ENCODE measurements around the gene VCAN. TPM values are rescaled to one million over a fixed set of nuclear protein-coding genes. Genes with fewer than 3 reads are reported as not detected.

VCAN gene
- total RNA-seq, 4 donors from 2014 or later: 9.4 to 49.2 (median 10.9) TPM

DNA sequence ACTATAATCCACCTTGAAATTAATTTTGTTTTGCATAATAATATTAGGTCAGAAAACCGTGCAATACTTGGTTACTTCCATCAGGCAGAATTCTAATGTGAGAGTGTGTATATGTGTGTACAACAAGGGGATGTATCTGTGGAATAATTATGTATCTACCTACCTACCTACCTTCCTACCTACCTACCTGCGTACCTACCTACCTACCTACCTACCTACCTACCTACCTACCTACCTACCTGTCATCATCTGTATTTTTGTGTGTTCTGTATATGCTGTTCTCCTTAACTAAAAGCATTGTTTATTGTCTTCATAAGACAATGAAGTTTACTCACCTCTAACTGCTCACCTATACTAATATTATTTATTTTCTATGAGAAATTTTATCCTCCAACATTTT, 52.8 kb downstream of the VCAN start:
- no peaks in the 10 kb centered on the region for H3K27me3 ChIP-seq
- TF ChIP-seq, protein P1, sequence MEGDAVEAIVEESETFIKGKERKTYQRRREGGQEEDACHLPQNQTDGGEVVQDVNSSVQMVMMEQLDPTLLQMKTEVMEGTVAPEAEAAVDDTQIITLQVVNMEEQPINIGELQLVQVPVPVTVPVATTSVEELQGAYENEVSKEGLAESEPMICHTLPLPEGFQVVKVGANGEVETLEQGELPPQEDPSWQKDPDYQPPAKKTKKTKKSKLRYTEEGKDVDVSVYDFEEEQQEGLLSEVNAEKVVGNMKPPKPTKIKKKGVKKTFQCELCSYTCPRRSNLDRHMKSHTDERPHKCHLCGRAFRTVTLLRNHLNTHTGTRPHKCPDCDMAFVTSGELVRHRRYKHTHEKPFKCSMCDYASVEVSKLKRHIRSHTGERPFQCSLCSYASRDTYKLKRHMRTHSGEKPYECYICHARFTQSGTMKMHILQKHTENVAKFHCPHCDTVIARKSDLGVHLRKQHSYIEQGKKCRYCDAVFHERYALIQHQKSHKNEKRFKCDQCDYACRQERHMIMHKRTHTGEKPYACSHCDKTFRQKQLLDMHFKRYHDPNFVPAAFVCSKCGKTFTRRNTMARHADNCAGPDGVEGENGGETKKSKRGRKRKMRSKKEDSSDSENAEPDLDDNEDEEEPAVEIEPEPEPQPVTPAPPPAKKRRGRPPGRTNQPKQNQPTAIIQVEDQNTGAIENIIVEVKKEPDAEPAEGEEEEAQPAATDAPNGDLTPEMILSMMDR (IDR thresholded peaks at IDR 0.05): no peak
- H3K4me3 ChIP-seq: no peak overlapping the region
- in situ Hi-C loops (cut with MboI; ENCODE audit: low pct_ligation_motif_present in 1 of 4, low pct_unique_long_range_greater_than_20kb in 1 of 4, low sequenced_read_pairs in 3 of 4) (no loop called here), intact Hi-C loops (cut with DNase I; ENCODE audit: low total_unique reads) (no loop called here)
- WGBS, 2 donors (ENCODE audit: low coverage in 1 of 2): 83 to 84% methylated on average over 1 to 2 of the region's 2 CpGs
- H3K36me3 ChIP-seq: no peaks in the 10 kb centered on the region
- no peaks in the 10 kb centered on the region for H3K9me3 ChIP-seq
- DNase-seq: no peak
- H3K27ac ChIP-seq: no peak overlapping the region
- no peaks in the 10 kb centered on the region for H3K4me1 ChIP-seq

DNA sequence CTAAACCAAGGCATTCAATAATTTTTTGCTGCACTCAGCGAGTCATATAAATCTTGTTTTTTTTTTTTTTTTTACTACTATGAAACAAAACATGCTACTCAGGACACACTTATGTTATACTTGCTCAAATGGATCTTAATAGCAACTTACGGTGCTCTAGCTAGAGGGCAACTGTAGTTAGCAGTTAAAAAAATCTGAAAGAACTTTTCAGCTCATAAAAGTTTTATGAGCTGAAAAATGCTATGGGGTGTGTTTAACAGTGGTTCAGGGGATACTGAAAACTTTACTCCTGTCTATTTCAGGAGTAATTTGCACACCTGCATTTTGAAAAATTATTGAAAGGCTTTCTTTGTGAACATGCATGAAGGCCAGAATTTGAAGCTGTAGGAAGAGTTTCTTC, 53.4 kb downstream of the VCAN start:
- DNase-seq: no peak
- intact Hi-C loops (cut with DNase I; ENCODE audit: low total_unique reads): no loop called here
- Histone ChIP-seq H3K27ac (no peak overlapping the region), H3K4me1 (no peaks in the 10 kb centered on the region), H3K36me3 (no peaks in the 10 kb centered on the region), H3K4me3 (no peak overlapping the region), H3K27me3 (no peaks in the 10 kb centered on the region), H3K9me3 (no peaks in the 10 kb centered on the region)
- in situ Hi-C loops (cut with MboI; ENCODE audit: low pct_ligation_motif_present in 1 of 4, low pct_unique_long_range_greater_than_20kb in 1 of 4, low sequenced_read_pairs in 3 of 4): no loop called here
- 25 to 50% methylated on average over 2 of the region's 2 CpGs for WGBS, 2 donors (ENCODE audit: low coverage in 1 of 2)
- TF ChIP-seq POLR2AphosphoS5 (IDR thresholded peaks at IDR 0.05): no peak
- TF ChIP-seq POLR2A (IDR thresholded peaks at IDR 0.05): no peak
- TF ChIP-seq, protein P1 (IDR thresholded peaks at IDR 0.05): no peak
- no peak for TF ChIP-seq EP300 (IDR thresholded peaks at IDR 0.05; ENCODE audit: low read depth)

DNA sequence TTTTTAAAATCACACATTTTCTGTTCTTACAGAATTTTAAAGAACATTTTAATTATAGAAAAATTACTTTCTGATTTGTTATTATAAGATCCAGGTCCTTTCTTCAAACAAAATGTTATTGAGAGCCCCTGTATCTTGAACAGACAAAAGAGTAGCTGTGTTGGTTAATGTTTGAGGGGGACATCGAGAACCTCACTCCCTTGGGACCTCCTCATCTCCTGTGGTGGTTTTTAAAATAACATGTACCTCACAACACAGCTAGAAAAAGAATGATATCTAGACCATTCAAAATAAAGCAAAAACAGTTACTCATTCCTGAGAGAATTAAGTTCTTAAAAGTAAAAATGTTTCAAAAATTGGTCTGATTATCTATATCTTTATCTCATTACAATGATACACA, 54.7 kb downstream of the VCAN start:
- DNase-seq: no peak
- Histone ChIP-seq H3K27me3 (no peaks in the 10 kb centered on the region), H3K4me1 (no peaks in the 10 kb centered on the region), H3K36me3 (no peaks in the 10 kb centered on the region), H3K27ac (no peak overlapping the region), H3K9me3 (no peaks in the 10 kb centered on the region), H3K4me3 (no peak overlapping the region)
- TF ChIP-seq EP300 (IDR thresholded peaks at IDR 0.05; ENCODE audit: low read depth) (no peak), POLR2AphosphoS5 (IDR thresholded peaks at IDR 0.05) (no peak), POLR2A (IDR thresholded peaks at IDR 0.05) (no peak)
- TF ChIP-seq, protein P1 (IDR thresholded peaks at IDR 0.05): no peak
- in situ Hi-C loops (cut with MboI; ENCODE audit: low pct_ligation_motif_present in 1 of 4, low pct_unique_long_range_greater_than_20kb in 1 of 4, low sequenced_read_pairs in 3 of 4) (no loop called here), intact Hi-C loops (cut with DNase I; ENCODE audit: low total_unique reads) (no loop called here)
- 60 to 86% methylated on average over 1 of the region's 1 CpG for WGBS, 2 donors (ENCODE audit: low coverage in 1 of 2)

DNA sequence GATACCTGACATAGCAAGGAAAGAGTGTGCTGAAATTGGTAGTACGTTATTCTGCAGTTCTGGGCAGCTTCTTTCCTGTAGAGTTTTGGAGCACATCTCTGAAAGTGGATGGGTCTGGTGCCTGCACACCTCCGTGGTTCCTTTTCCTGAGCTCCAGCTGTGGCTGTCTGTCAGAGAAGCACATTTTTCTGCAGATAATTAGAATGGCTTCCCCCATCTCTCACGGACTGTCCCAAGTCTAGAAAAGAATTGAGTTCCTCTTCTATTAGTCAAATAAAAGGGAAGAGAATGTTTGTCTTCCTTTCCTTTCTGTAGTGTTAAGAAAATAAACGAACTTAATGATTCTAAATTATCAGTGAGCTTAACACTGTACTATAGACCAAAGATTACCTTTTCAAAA, 55.7 kb downstream of the VCAN start:
- H3K27ac ChIP-seq: no peak overlapping the region
- in situ Hi-C loops (cut with MboI; ENCODE audit: low pct_ligation_motif_present in 1 of 4, low pct_unique_long_range_greater_than_20kb in 1 of 4, low sequenced_read_pairs in 3 of 4) (no loop called here), intact Hi-C loops (cut with DNase I; ENCODE audit: low total_unique reads) (no loop called here)
- DNase-seq: no peak
- H3K36me3 ChIP-seq: no peaks in the 10 kb centered on the region
- H3K9me3 ChIP-seq: no peaks in the 10 kb centered on the region
- H3K27me3 ChIP-seq: no peaks in the 10 kb centered on the region
- TF ChIP-seq POLR2AphosphoS5 (IDR thresholded peaks at IDR 0.05): no peak
- TF ChIP-seq EP300 (IDR thresholded peaks at IDR 0.05; ENCODE audit: low read depth): no peak
- WGBS, 2 donors (ENCODE audit: low coverage in 1 of 2): 34 to 51% methylated on average over 4 of the region's 4 CpGs
- H3K4me3 ChIP-seq: no peak overlapping the region
- H3K4me1 ChIP-seq: no peaks in the 10 kb centered on the region

DNA sequence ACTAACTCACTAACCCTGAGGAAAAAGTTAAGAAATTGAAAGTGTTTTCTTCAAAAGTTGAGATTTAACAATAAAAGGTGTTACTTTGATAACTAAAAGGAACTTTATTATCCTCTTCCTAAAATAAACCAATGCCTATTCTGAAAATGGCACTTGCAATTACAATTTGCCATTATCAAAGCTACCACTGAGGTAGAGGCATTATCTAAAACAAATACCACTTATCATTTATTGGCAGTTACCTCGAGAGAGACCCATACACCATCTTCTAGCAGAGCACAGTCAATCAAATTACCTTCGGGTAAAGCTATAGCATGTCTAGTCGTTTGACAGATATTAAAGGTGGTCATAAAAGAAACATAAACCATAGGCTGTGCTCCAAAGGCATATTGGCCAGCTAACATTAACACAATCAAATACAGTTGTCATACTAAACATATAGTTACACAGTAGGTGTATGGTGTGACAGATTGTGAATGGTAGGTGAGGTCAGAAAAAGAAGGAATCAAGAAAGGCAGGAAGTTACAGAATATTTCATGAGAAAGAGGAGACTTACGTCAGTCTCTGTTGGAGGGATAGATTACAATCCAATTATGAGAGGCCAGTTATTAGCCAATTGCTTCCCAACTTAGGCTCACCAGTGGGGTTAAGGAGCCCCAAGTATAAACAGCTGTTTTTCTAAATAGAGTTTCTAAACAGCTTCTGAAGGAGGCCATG, 56.3 kb downstream of the VCAN start:
- H3K9me3 ChIP-seq: no peaks in the 10 kb centered on the region
- H3K27ac ChIP-seq: no peak overlapping the region
- no peaks in the 10 kb centered on the region for H3K36me3 ChIP-seq
- DNase-seq: no peak
- intact Hi-C loops (cut with DNase I; ENCODE audit: low total_unique reads) (no loop called here), in situ Hi-C loops (cut with MboI; ENCODE audit: low pct_ligation_motif_present in 1 of 4, low pct_unique_long_range_greater_than_20kb in 1 of 4, low sequenced_read_pairs in 3 of 4) (no loop called here)
- H3K27me3 ChIP-seq: no peaks in the 10 kb centered on the region
- WGBS, 2 donors (ENCODE audit: low coverage in 1 of 2): 39 to 43% methylated on average over 4 of the region's 4 CpGs
- H3K4me3 ChIP-seq: no peak overlapping the region
- TF ChIP-seq EP300 (IDR thresholded peaks at IDR 0.05; ENCODE audit: low read depth) (no peak), POLR2A (IDR thresholded peaks at IDR 0.05) (no peak), POLR2AphosphoS5 (IDR thresholded peaks at IDR 0.05) (no peak)
- TF ChIP-seq, protein P1 (IDR thresholded peaks at IDR 0.05): no peak
- H3K4me1 ChIP-seq: no peaks in the 10 kb centered on the region

Measured in transverse colon (tissue), 4 donors.